H1 (cell line): ENCODE measurements around the gene HDAC2. TPM values are rescaled to one million over a fixed set of nuclear protein-coding genes. Genes with fewer than 3 reads are reported as not detected.

Experiments
- ASH2L ChIP-seq: fragments of 200-600, 300-600 bp; sonication (generic); IDR thresholded peaks from one replicate; pipeline ENCODE4 v1.7.1; 2017; ENCODE audit warnings: low read length
- CTBP2 ChIP-seq: IDR thresholded peaks from 2 replicates; pipeline ENCODE4 v1.7.0; 2011; ENCODE audit warnings: borderline replicate concordance, mild to moderate bottlenecking, moderate library complexity, mixed read lengths, low read length; ENCODE audit not compliant: insufficient read depth, insufficient read length
- GABPA ChIP-seq: IDR thresholded peaks from 2 replicates; pipeline ENCODE4 v1.6.1; 2011; ENCODE audit warnings: mild to moderate bottlenecking, low read length, moderate library complexity, borderline replicate concordance; ENCODE audit not compliant: insufficient read depth
- JUND ChIP-seq: IDR thresholded peaks from 2 replicates; pipeline ENCODE4 v1.6.1; 2011; ENCODE audit warnings: mild to moderate bottlenecking, improper control_type of control experiment, low read length
- POLR2A ChIP-seq, 2 experiments: IDR thresholded peaks; 1 replicate in 1 of 2; 2 replicates in 1 of 2; pipeline ENCODE4 v1.6.1; 2011; ENCODE audit warnings: low read depth in 2 of 2, low read length in 2 of 2, mild to moderate bottlenecking in 2 of 2; ENCODE audit errors: control extremely low read depth in 1 of 2
- POU5F1 ChIP-seq: IDR thresholded peaks from 2 replicates; pipeline ENCODE4 v1.6.1; 2011; ENCODE audit warnings: low read depth, mild to moderate bottlenecking, low read length, moderate library complexity
- SP1 ChIP-seq: IDR thresholded peaks from 2 replicates; pipeline ENCODE4 v1.6.1; 2011; ENCODE audit warnings: low read depth, low read length
- SP2 ChIP-seq: IDR thresholded peaks from 2 replicates; pipeline ENCODE4 v1.6.1; 2012; ENCODE audit warnings: mild to moderate bottlenecking, low read length, inconsistent platforms
- TBP ChIP-seq: IDR thresholded peaks from 2 replicates; pipeline ENCODE4 v1.6.1; 2011; ENCODE audit warnings: low read depth, low read length, improper control_type of control experiment
- TCF12 ChIP-seq: IDR thresholded peaks from 2 replicates; pipeline ENCODE4 v1.6.1; 2011; ENCODE audit warnings: low read depth, mild to moderate bottlenecking, low read length
- TEAD4 ChIP-seq: IDR thresholded peaks from 2 replicates; pipeline ENCODE4 v1.6.1; 2012; ENCODE audit warnings: low read depth, low read length, inconsistent platforms, mixed read lengths
- polyA plus RNA-seq, 7 experiments: library from polyadenylated mRNA; depleted of rRNA in 3 of 7; stranded (reverse) in 5 of 7; unstranded in 2 of 7; fragments of >200 nt in 5 of 7; fragments of 200-250 nt in 2 of 7; gene quantifications; 1 replicate in 5 of 7; 2 replicates in 1 of 7; 4 replicates in 1 of 7; pipeline versions ENCODE4 v1.2.1 to v1.2.3, GENCODE V29; 2011 to 2013; ENCODE audit warnings: missing spikeins in 2 of 7, mixed read lengths in 2 of 7
- total RNA-seq: library from RNA; stranded (reverse); fragmentation: NEBNext Ultra II Directional; extraction: Animal tissue kit (Norgen Biotek cat#: 25700); gene quantifications from 2 replicates; pipeline ENCODE4 v1.2.1, GENCODE V29; 2021
- TF ChIP-seq, protein P1 (sequence below): fragments of 300-600 bp; sonication (generic); IDR thresholded peaks from 2 replicates; pipeline ENCODE4 v1.7.1; 2012; ENCODE audit warnings: low read length, moderate library complexity, mild to moderate bottlenecking, inconsistent platforms; ENCODE audit not compliant: insufficient replicate concordance

Gene HDAC2
- total and polyA plus RNA-seq, 2 of the 8 experiments (the other 6 are each of a cell fraction or from before 2014, with no cell fraction given), result 323 to 374 TPM

DNA sequence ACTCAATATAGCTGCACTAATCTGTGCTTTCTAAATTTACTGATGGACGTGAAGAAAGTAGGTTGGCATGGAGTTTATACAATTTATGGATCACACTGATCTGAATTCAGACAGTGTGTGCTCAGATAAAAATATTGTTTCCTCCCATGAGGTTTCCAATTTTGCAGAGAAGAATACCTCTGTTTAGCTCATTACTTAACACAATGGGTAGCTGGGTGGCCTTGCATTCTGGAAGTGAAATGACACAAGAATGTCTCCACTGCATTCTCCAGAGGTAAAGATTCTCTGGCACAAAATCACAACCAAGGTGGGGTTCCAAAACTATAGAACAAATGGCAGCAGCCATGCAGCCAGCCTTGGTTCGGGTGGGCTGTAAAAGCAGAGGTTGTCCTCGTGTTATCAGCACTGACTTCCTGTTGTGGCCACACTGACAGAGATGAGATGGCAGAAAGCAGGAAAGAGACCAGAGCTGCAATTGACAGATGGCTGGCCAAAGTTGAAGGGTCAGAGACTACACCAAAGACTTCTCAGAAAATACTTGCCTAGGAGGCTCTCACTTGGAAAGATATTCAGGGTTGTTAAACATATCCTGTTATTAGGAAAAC is 50.2 kb downstream of the HDAC2 start (continued):
- TF ChIP-seq, protein P1, sequence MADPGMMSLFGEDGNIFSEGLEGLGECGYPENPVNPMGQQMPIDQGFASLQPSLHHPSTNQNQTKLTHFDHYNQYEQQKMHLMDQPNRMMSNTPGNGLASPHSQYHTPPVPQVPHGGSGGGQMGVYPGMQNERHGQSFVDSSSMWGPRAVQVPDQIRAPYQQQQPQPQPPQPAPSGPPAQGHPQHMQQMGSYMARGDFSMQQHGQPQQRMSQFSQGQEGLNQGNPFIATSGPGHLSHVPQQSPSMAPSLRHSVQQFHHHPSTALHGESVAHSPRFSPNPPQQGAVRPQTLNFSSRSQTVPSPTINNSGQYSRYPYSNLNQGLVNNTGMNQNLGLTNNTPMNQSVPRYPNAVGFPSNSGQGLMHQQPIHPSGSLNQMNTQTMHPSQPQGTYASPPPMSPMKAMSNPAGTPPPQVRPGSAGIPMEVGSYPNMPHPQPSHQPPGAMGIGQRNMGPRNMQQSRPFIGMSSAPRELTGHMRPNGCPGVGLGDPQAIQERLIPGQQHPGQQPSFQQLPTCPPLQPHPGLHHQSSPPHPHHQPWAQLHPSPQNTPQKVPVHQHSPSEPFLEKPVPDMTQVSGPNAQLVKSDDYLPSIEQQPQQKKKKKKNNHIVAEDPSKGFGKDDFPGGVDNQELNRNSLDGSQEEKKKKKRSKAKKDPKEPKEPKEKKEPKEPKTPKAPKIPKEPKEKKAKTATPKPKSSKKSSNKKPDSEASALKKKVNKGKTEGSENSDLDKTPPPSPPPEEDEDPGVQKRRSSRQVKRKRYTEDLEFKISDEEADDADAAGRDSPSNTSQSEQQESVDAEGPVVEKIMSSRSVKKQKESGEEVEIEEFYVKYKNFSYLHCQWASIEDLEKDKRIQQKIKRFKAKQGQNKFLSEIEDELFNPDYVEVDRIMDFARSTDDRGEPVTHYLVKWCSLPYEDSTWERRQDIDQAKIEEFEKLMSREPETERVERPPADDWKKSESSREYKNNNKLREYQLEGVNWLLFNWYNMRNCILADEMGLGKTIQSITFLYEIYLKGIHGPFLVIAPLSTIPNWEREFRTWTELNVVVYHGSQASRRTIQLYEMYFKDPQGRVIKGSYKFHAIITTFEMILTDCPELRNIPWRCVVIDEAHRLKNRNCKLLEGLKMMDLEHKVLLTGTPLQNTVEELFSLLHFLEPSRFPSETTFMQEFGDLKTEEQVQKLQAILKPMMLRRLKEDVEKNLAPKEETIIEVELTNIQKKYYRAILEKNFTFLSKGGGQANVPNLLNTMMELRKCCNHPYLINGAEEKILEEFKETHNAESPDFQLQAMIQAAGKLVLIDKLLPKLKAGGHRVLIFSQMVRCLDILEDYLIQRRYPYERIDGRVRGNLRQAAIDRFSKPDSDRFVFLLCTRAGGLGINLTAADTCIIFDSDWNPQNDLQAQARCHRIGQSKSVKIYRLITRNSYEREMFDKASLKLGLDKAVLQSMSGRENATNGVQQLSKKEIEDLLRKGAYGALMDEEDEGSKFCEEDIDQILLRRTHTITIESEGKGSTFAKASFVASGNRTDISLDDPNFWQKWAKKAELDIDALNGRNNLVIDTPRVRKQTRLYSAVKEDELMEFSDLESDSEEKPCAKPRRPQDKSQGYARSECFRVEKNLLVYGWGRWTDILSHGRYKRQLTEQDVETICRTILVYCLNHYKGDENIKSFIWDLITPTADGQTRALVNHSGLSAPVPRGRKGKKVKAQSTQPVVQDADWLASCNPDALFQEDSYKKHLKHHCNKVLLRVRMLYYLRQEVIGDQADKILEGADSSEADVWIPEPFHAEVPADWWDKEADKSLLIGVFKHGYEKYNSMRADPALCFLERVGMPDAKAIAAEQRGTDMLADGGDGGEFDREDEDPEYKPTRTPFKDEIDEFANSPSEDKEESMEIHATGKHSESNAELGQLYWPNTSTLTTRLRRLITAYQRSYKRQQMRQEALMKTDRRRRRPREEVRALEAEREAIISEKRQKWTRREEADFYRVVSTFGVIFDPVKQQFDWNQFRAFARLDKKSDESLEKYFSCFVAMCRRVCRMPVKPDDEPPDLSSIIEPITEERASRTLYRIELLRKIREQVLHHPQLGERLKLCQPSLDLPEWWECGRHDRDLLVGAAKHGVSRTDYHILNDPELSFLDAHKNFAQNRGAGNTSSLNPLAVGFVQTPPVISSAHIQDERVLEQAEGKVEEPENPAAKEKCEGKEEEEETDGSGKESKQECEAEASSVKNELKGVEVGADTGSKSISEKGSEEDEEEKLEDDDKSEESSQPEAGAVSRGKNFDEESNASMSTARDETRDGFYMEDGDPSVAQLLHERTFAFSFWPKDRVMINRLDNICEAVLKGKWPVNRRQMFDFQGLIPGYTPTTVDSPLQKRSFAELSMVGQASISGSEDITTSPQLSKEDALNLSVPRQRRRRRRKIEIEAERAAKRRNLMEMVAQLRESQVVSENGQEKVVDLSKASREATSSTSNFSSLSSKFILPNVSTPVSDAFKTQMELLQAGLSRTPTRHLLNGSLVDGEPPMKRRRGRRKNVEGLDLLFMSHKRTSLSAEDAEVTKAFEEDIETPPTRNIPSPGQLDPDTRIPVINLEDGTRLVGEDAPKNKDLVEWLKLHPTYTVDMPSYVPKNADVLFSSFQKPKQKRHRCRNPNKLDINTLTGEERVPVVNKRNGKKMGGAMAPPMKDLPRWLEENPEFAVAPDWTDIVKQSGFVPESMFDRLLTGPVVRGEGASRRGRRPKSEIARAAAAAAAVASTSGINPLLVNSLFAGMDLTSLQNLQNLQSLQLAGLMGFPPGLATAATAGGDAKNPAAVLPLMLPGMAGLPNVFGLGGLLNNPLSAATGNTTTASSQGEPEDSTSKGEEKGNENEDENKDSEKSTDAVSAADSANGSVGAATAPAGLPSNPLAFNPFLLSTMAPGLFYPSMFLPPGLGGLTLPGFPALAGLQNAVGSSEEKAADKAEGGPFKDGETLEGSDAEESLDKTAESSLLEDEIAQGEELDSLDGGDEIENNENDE, result no peak
- TF ChIP-seq POLR2A (IDR thresholded peaks at IDR 0.05; ENCODE audit: control extremely low read depth in 1 of 2, low read depth in 2 of 2, low read length in 2 of 2) (no peak), TBP (no peak), TEAD4 (no peak), GABPA (no peak), ASH2L (no peak), SP1 (no peak), SP2 (no peak), POU5F1 (no peak), JUND (no peak), CTBP2 (no peak), TCF12 (no peak)
